Mesothelial cell of epicardium (in vitro differentiated cells): ENCODE results near the gene CYP2R1. TPM values are rescaled to one million over a fixed set of nuclear protein-coding genes. Genes with fewer than 3 reads are reported as not detected.

Source experiments
- DNase-seq, 2 experiments: peaks; one replicate each; pipeline ENCODE4 v3.0.0; 2021; ENCODE audit warnings: low spot score in 2 of 2; ENCODE audit not compliant: unreplicated experiment in 2 of 2
- H3K27ac Mint-ChIP-seq: 2 replicates; pipeline ENCODE4 v1.8.0; 2021; ENCODE audit warnings: mixed read lengths
- H3K27me3 Mint-ChIP-seq: 2 replicates; pipeline ENCODE4 v1.8.0; 2021; ENCODE audit warnings: low read depth, mixed read lengths
- H3K36me3 Mint-ChIP-seq: 2 replicates; pipeline ENCODE4 v1.8.0; 2021; ENCODE audit warnings: mixed read lengths
- H3K4me1 Mint-ChIP-seq: 2 replicates; pipeline ENCODE4 v1.8.0; 2021; ENCODE audit warnings: mixed read lengths
- H3K4me3 Mint-ChIP-seq: 2 replicates; pipeline ENCODE4 v1.8.0; 2021; ENCODE audit warnings: mild to moderate bottlenecking, moderate library complexity, mixed read lengths
- H3K9me3 Mint-ChIP-seq: 2 replicates; pipeline ENCODE4 v1.8.0; 2021; ENCODE audit warnings: mixed read lengths
- total RNA-seq: library from RNA; stranded (reverse); gene quantifications from 3 replicates; pipeline ENCODE4 v1.2.1, GENCODE V29; 2021
- TF ChIP-seq, protein P1 (sequence below): fragments of 200-600 bp; sonication (generic); IDR thresholded peaks from one replicate; pipeline ENCODE4 v1.5.0; 2021; ENCODE audit warnings: antibody characterized with exemption; ENCODE audit not compliant: unreplicated experiment

Gene CYP2R1, protein sequence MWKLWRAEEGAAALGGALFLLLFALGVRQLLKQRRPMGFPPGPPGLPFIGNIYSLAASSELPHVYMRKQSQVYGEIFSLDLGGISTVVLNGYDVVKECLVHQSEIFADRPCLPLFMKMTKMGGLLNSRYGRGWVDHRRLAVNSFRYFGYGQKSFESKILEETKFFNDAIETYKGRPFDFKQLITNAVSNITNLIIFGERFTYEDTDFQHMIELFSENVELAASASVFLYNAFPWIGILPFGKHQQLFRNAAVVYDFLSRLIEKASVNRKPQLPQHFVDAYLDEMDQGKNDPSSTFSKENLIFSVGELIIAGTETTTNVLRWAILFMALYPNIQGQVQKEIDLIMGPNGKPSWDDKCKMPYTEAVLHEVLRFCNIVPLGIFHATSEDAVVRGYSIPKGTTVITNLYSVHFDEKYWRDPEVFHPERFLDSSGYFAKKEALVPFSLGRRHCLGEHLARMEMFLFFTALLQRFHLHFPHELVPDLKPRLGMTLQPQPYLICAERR
- 12.8 to 15.5 TPM (median 13.8 TPM) in 3 replicates for total RNA-seq

DNA sequence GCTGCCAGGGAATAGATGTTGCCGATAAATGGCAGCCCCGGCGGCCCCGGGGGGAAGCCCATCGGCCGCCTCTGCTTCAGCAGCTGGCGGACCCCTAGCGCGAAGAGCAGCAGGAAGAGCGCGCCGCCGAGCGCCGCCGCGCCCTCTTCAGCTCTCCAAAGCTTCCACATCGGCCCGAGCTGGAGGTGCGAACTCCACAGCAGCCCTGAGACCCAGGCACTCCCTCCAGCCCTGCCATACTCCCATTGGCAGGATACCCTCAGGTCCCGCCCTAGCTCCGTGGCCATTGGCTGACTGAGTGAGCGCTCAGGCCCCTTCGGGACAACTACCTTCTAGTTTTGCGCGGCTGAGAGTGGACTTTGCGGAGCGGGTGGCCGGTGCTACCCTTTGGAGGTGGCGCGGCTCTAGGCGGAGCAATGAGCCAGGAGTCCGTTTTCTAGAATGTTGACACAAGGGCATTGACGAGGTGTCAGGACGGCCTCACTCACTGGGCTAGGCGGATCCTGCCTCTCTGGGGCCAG, at the start of gene CYP2R1:
CYP2R1 (minus strand) TSS at position 196 of the 521 bp plus-strand sequence; CDS start at position 170, 26 bp downstream.
- Mint-ChIP-seq H3K27me3 (no peaks in the 10 kb centered on the region), H3K9me3 (peaks cover 10% of the 10 kb centered on the region), H3K4me3 (peak within 1 kb of the TSS; percentile 86), H3K36me3 (no peaks in the 10 kb centered on the region), H3K4me1 (peaks cover 29% of the 10 kb centered on the region), H3K27ac (peak within 1 kb of the TSS; percentile 82)
- TF ChIP-seq, protein P1, sequence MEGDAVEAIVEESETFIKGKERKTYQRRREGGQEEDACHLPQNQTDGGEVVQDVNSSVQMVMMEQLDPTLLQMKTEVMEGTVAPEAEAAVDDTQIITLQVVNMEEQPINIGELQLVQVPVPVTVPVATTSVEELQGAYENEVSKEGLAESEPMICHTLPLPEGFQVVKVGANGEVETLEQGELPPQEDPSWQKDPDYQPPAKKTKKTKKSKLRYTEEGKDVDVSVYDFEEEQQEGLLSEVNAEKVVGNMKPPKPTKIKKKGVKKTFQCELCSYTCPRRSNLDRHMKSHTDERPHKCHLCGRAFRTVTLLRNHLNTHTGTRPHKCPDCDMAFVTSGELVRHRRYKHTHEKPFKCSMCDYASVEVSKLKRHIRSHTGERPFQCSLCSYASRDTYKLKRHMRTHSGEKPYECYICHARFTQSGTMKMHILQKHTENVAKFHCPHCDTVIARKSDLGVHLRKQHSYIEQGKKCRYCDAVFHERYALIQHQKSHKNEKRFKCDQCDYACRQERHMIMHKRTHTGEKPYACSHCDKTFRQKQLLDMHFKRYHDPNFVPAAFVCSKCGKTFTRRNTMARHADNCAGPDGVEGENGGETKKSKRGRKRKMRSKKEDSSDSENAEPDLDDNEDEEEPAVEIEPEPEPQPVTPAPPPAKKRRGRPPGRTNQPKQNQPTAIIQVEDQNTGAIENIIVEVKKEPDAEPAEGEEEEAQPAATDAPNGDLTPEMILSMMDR, result no peak
- peak; percentile 73 to 84 for DNase-seq

DNA sequence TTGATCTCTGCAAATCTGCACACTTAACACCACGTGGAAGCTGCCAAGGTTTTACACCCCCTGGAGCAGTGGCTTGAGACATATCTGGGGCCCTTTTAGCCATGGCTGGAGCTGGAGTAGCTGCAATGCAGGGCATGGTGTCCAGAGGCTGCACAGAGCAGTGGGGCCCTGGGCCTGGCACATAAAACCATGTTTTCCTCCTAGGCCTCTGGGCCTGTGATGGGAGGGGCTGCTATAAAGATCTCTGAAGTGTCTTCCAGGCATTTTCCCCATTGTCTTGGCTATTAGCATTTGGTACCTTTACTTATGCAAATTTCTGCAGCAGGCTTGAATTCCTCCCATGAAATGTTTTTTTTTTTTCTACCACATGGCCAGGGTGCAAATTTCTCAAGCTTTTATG, 46.9 kb upstream of the CYP2R1 start:
- TF ChIP-seq, protein P1, result no peak
- Mint-ChIP-seq H3K4me3 (no peak overlapping the region), H3K9me3 (peaks cover 27% of the 10 kb centered on the region), H3K4me1 (no peaks in the 10 kb centered on the region), H3K27ac (no peak overlapping the region), H3K36me3 (no peaks in the 10 kb centered on the region), H3K27me3 (peaks cover 3% of the 10 kb centered on the region)
- no peak for DNase-seq

DNA sequence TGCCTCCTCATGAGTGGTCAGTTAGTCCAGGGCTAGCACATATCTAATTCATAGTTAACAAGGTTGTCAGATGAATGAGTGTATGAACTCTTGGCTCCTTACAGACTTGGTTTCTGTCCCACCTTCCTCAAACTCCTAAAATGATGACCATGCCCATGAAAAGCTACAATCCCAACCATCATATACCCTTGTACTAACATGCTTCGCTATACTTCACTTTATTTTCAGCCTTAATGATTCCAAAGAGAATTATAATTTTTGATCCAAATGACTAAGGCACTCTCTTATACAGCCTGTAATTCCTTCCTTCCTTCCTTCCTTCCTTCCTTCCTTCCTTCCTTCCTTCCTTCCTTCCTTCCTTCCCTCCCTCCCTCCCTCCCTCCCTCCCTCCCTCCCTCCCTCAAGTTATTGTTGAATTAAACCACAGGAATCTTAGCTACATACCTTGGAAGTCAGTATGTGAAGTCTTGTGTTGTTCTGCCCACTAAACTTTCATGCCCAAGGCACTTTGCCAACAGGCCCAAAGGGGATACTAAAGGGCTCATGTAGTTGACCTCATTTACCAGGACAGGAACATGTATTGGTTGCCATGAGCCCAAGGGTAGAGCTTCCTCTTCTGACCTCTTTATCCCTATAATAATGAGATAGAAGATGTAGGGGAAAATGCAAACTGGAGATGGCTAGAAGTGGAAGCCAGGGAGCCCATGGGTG, 42.8 kb upstream of the CYP2R1 start:
- peaks cover 34% of the 10 kb centered on the region for H3K27me3 Mint-ChIP-seq
- TF ChIP-seq, protein P1, result no peak
- no peak for DNase-seq
- H3K4me3 Mint-ChIP-seq, result no peak overlapping the region
- peaks cover 23% of the 10 kb centered on the region for H3K9me3 Mint-ChIP-seq
- H3K36me3 Mint-ChIP-seq, result no peaks in the 10 kb centered on the region
- H3K4me1 Mint-ChIP-seq, result no peaks in the 10 kb centered on the region
- H3K27ac Mint-ChIP-seq, result no peak overlapping the region

DNA sequence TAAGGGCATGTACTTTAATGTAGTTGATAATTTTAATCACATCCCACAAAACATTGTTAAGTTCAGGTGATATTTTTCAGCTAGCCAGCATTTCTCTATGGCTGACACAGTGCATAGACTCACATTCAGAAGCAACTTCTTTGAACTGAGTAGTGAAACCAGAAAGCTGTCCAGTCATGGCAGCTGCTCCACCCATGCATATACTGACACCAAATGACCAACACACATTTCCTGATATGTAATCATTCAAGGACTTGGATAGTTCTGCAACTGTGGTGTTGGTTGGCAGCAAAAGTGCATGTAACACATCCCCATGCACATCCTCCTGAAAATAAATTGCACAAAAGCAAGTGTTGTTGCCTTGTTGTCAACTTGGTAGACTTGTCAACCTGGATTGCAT, 40.4 kb upstream of the CYP2R1 start:
- Mint-ChIP-seq H3K27ac (no peak overlapping the region), H3K36me3 (no peaks in the 10 kb centered on the region), H3K4me1 (no peaks in the 10 kb centered on the region), H3K9me3 (peaks cover 15% of the 10 kb centered on the region), H3K27me3 (peaks cover 39% of the 10 kb centered on the region), H3K4me3 (no peak overlapping the region)
- TF ChIP-seq, protein P1, result no peak
- no peak for DNase-seq

DNA sequence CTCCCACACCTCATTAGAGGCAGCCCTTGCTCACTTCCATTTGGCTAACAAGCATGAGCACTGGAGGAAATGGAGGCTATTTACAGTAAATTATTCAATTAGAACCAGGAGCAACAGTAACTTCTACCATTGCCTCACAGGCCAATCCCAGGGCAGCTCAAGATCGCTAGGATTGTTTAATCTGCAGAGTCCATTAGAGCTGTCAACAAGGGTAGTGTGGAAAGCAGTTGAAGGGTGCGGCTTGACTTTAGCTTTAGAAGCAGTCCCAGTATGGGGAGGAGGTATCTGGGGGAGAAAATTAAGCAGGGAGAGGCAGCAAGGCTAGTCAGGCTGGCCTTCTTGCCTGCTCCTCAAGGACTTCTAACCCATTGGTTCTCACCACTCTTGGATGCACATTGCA, 38.3 kb upstream of the CYP2R1 start:
- Mint-ChIP-seq H3K27me3 (peaks cover 45% of the 10 kb centered on the region), H3K36me3 (no peaks in the 10 kb centered on the region), H3K4me3 (no peak overlapping the region), H3K4me1 (no peaks in the 10 kb centered on the region), H3K27ac (no peak overlapping the region), H3K9me3 (peaks cover 14% of the 10 kb centered on the region)
- no peak for DNase-seq
- TF ChIP-seq, protein P1, result no peak
